ENCODE results near the gene MINK1.

The MINK1 gene

GRCh38 chr17:4833178-4833940 lies at the start of gene MINK1:
Gene MINK1 (plus strand): TSS chr17:4833340. CDS start chr17:4833584, 244 bp downstream.
- DNase-seq (ENCODE audit: low read depth in 2 of 2, low spot score in 1 of 2) = peak; percentile 54 to 79

- no peak for DNase-seq (ENCODE audit: low read depth in 2 of 2, low spot score in 1 of 2)
Observed at GRCh38 chr17:4785311-4786105, 47.6 kb upstream of the MINK1 start.

- no peak for DNase-seq (ENCODE audit: low read depth in 2 of 2, low spot score in 1 of 2)
Observed at GRCh38 chr17:4786106-4786511, 47.0 kb upstream of the MINK1 start, which contains the start of gene VMO1. Gene VMO1 (minus strand): TSS chr17:4786364. CDS start chr17:4786352, 12 bp downstream.

GRCh38 chr17:4786516-4786915 lies 46.6 kb upstream of the MINK1 start:
- no peak for DNase-seq (ENCODE audit: low read depth in 2 of 2, low spot score in 1 of 2)

GRCh38 chr17:4788159-4788806 lies 44.9 kb upstream of the MINK1 start:
- DNase-seq (ENCODE audit: low read depth in 2 of 2, low spot score in 1 of 2) = no peak

GRCh38 chr17:4788807-4789700 lies 44.1 kb upstream of the MINK1 start, which contains the start of gene GLTPD2:
Gene GLTPD2 (plus strand): TSS chr17:4788964. CDS start chr17:4789012, 48 bp downstream.
- DNase-seq (ENCODE audit: low read depth in 2 of 2, low spot score in 1 of 2) = no peak

- no peak for DNase-seq (ENCODE audit: low read depth in 2 of 2, low spot score in 1 of 2)
Observed at GRCh38 chr17:4789701-4789950, 43.5 kb upstream of the MINK1 start.

GRCh38 chr17:4789951-4790704 lies 43.0 kb upstream of the MINK1 start:
- peak; percentile 33 to 67 for DNase-seq (ENCODE audit: low read depth in 2 of 2, low spot score in 1 of 2)

- DNase-seq (ENCODE audit: low read depth in 2 of 2, low spot score in 1 of 2) = no peak
Observed at GRCh38 chr17:4790705-4791088, 42.4 kb upstream of the MINK1 start.

GRCh38 chr17:4795168-4795567 lies 38.0 kb upstream of the MINK1 start:
- DNase-seq (ENCODE audit: low read depth in 2 of 2, low spot score in 1 of 2) = no peak

- no peak for DNase-seq (ENCODE audit: low read depth in 2 of 2, low spot score in 1 of 2)
Observed at GRCh38 chr17:4796552-4796920, 36.6 kb upstream of the MINK1 start.

GRCh38 chr17:4800462-4801196 lies 32.5 kb upstream of the MINK1 start:
- DNase-seq (ENCODE audit: low read depth in 2 of 2, low spot score in 1 of 2) = no peak

- no peak for DNase-seq (ENCODE audit: low read depth in 2 of 2, low spot score in 1 of 2)
Observed at GRCh38 chr17:4802228-4802627, 30.9 kb upstream of the MINK1 start, which contains the start of gene C17orf114. Gene C17orf114 (minus strand): TSS chr17:4802328.

- no peak for DNase-seq (ENCODE audit: low read depth in 2 of 2, low spot score in 1 of 2)
Observed at GRCh38 chr17:4806456-4806776, 26.7 kb upstream of the MINK1 start.

- peak; percentile 54 to 71 for DNase-seq (ENCODE audit: low read depth in 2 of 2, low spot score in 1 of 2)
Observed at GRCh38 chr17:4806777-4807604, 26.1 kb upstream of the MINK1 start, which contains the start of gene PLD2. Gene PLD2 (plus strand): TSS chr17:4807152. CDS start chr17:4807773, 621 bp downstream.

GRCh38 chr17:4807605-4808377 lies 25.3 kb upstream of the MINK1 start:
- no peak for DNase-seq (ENCODE audit: low read depth in 2 of 2, low spot score in 1 of 2)

GRCh38 chr17:4808378-4808767 lies 24.8 kb upstream of the MINK1 start:
- DNase-seq (ENCODE audit: low read depth in 2 of 2, low spot score in 1 of 2) = no peak

All from stimulated activated CD8-positive, alpha-beta memory T cell treated with anti-CD3 and anti-CD28 coated beads, Interleukin-4, amount 100 ng/mL, for 1 hour (primary cell).